COLO668 (cell line): ENCODE data around the gene THADA.
"Not testable (repeated sequence)": the region's sequence is repeated elsewhere in the genome, so short reads cannot be mapped to it uniquely, and the experiment has no call there.

ENCODE experiments used
- DNase-seq: peaks from one replicate; lab custom pipeline; 2025; ENCODE audit not compliant: unreplicated experiment; lab: John Stamatoyannopoulos, UW

Gene THADA

GRCh38 chr2:43540021-43540779 lies 55.6 kb downstream of the THADA start:
- no peak for DNase-seq

DNA sequence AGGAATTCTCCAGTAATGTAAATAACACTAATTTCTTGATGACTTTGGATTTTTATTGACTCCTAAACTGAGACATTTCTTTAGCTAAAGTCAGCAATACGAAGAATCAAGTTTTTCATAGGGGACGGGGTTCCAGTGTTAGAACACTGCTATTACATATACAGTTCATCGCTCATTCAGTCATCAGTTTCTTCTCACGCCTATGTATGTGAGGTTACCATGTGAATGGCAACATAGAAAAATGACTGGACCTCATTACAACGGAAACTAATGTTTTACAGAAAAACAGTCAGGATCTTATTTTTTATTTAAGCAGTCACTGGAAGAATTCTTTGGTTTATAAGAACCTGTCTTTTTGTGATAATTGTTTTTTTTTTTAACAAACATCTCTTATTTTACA lies 56.4 kb downstream of the THADA start:
- no peak for DNase-seq

DNA sequence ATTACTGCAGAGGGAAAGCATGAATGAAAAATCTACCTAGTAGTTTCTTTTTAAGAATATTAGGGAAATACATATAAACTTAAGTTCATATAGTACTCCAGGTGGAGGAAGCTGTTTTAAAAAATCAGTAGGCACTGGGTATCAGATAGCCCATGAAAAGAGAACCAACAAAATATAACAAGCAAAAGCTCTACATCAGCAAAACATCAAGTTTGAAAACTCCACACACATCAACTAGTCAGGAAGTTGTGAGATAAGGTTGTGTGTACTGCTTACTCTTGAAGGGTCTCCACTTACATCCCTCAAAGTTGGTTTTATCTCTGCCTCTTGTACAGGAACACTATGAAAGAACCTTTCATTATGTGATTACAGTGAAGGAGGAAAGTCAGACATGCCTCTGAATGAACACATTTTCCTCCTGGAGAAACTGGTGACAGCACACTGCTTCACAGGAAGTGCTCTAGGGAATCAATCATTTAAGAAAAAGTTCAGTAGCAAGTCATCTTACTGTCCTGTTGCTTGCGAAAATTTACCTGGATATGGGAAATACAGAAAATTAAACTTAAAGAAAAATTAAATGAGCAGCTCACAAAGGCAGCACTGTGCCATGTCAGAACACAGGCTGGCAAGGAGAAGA lies 57.7 kb downstream of the THADA start:
- no peak for DNase-seq

DNA sequence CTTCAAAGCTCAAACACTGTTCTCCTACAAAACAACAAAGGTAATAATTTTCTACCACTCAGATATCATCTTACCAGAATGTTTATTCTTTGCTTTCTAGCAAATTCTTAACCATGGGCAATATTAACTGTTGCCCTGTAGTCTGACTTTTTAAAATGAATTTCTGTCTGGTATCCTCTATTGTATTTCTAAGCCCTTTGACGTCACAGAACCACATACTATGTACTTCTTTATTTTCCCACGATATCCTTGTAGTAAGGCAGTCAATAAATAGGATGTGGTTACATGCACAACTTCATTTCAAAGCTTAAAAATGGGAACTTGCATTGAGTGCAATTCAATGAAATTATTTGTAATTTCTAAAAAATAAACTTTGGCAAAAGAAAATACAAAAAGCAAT lies 58.7 kb downstream of the THADA start:
- no peak for DNase-seq

DNA sequence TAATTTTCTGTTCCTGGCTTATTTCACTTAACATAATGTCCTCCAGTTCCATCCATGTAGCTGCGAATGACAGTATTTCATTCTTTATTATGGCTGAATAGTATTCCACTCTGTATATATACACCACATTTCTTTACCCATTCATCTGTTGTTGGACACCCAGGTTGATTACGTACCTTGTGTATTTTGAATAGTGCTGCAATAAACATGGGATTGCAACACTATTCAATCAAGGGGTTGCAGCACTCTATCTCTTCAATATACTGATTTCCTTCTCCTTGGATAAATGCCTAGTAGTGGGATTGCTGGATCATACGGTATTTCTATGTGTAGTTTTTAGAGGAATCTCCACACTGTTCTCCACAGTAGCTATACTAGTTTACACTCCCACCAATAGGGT lies 61.3 kb downstream of the THADA start:
- no peak for DNase-seq

DNA sequence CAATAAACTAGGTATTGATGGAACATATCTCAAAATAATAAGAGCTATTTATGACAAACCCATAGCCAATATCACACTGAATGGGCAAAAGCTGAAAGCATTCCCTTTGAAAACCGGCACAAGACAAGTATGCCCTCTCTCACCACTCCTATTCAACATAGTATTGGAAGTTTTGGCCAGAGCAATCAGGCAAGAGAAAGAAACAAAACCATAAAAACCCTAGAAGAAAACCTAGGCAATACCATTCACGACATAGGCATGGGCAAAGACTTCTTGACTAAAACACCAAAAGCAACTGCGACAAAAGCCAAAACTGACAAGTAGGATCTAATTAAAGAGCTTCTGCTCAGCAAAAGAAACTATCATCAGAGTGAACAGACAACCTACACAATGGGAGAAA lies 63.3 kb downstream of the THADA start:
- not testable (repeated sequence) for DNase-seq

DNA sequence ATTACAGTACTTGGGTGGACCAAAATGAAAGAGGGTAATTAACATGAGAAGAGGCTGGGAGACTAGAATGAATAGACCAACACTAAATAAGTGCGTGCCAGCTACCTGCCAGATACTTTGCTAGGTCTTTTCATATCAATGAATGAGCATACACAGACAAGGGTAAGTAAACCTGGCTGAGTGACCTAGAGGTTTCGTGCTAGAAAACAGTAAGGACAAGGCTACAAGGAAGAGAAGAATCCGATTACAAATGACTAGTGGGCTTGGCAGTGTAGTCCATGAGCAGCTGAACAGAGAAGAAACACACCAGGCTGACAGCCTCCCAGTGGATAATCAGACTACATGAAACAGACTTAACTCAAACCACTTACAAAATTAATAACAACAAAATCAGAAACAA lies 64.6 kb downstream of the THADA start:
- no peak for DNase-seq

DNA sequence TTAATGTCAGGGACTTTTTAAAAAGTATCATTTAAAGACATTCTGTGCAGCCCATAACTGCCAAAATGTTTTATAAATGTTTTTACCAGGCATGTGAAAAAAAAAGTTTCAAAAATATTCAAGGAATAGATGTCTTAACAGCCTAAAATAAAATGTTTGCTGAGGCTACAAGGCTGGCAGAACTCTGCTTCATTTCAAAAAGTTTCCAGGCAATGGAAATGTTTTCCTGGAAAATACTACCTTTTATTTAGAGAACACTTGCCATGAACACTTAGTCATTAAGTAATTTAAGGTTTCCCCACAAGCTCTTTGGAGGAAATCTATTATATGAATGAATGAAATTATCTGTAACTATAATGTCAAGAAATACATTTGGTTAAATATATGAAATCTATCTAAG lies 68.8 kb downstream of the THADA start:
- no peak for DNase-seq

DNA sequence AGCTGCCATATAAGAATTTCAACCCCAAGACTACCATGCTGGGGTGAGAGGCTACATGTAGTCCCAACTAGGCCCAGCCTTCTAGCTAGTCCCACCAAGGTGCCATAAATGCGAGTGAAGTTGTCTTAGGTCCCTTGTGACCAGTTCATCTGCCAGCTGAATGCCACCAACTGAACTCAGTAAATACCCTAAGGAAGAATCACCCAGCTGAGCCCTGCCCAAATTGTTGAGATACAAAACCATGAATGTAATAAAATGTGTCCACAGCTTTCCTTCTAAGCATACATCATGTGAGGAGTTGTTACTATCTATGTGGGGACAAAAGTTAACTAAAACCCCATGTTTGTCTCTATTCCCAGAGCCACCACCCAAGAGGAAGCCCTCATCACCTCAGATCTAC lies 70.3 kb downstream of the THADA start:
- no peak for DNase-seq

DNA sequence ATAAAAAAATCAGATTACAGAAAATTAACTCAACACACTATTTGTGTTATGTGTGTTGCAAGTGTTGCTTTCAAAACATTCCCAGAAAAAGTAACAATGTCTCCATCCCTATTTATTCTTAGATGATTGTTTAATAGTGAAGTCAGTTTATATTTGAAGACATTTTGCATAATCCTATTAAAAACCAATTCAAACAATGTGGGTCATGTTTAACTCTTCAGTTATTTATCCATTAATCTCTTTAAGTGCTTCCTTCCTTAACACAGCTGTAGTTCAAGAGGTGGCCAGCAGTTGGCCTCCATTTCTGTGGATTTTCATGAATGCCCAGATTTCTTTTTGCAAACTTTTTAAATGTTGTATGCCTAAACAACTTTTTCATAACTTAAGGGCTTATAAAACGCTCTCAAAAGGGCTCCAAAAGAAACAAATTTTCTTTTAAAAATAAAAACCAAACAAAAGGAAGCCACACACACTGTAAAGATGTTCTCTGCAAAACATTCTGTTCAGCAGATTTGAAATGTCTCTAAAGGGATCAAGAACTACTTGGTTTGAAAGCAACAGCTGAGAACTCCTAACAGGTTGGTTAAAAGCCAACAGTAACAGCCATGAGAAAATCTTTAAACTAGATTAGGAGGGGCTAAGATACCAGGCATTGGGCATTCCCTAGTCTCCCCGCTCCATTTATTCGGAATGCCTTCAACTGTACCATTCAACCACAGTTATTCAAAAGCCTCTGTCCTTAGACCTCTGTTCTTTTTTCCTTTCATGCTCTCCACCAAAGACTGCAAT lies 71.5 kb downstream of the THADA start:
- DNase-seq = no peak

GRCh38 chr2:43522177-43522576 lies 73.7 kb downstream of the THADA start:
- DNase-seq = no peak

- DNase-seq = no peak
Observed at GRCh38 chr2:43521568-43521967, 74.3 kb downstream of the THADA start.

DNA sequence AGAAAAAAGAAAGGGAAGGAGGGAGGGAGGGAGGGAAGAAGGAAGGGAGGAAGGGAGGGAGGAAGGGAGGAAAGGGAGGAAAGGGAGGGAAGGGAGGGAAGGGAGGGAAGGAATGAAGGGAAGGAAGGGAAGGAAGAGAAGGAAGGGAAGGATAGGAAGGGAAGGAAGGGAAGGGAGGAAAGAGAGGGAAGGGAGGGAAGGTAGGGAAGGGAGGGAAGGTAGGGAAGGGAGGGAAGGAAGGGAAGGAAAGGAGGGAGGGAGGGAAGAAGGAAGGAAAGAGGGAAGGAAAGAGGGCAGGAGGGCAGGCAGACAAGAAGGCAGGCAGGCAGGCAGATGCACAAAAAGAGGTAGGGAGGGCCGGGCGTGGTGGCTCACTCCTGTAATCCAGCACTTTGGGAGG lies 74.9 kb downstream of the THADA start:
- no peak for DNase-seq

GRCh38 chr2:43519643-43520221 lies 76.1 kb downstream of the THADA start:
- no peak for DNase-seq

GRCh38 chr2:43518718-43519117 lies 77.1 kb downstream of the THADA start:
- DNase-seq = no peak

GRCh38 chr2:43518181-43518580 lies 77.7 kb downstream of the THADA start:
- no peak for DNase-seq

DNA sequence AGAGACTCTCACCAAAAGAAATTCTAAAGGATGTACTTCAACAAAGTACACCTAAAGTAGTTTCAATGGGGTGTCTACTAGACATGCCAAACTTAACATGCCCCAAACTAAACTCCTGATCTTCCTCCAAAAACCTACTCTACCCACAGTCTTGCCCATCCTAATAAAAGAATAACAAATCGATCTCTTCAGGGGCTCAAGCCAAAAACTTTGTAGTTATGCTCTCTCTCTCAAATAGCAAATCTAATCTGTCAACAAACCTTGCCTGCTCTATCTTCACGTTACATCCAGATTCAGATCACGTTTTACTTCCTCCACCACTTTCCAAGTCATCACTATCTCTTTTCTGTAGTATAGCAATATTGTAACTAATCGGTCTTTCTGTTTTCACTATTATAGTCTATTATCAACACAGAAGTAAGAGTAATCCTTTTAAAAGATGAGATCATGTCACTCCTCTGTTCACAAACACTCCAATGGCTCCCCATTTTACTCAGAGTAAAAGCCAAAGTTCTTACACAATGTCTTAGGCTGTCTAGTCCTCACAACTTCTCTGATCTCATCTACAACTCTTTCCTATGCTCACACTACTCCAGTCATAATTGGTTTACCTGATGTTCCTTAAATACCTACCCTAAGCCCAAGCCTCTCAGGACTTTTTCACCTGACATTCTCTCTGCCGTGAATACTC lies 79.9 kb downstream of the THADA start:
- DNase-seq = no peak

DNA sequence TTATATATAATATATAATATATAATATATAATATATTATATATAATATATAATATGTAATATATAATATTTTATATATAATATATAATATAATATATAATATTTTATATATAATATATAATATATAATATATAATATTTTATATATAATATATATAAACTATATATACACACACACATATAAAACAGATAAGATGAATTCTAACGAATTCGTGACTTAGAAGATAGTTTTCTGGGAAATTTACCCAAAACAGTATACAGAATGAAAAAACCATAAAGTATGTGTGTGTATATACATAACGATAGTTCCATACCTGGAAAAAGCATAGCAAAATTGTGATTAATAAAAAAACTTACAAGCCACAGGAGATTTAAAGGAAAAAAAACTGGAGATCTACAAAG lies 80.6 kb downstream of the THADA start:
- DNase-seq = no peak

- DNase-seq = no peak
Observed at GRCh38 chr2:43513796-43514195, 82.0 kb downstream of the THADA start.

GRCh38 chr2:43513216-43513615 lies 82.6 kb downstream of the THADA start:
- DNase-seq = no peak

- no peak for DNase-seq
Observed at GRCh38 chr2:43511199-43511598, 84.6 kb downstream of the THADA start.
